PC-9 (cell line): ENCODE measurements around the gene ELOVL4.
A peak's percentile ranks its signal among the peaks of the same experiment; 100 is the strongest.

Source experiments
- CTCF ChIP-seq: fragments of 200-600 bp; sonication (generic); conservative IDR thresholded peaks from 2 replicates; pipeline ENCODE4 v1.6.1; 2017; ENCODE audit warnings: mixed run types, antibody characterized with exemption, mild to moderate bottlenecking, moderate library complexity
- EZH2 ChIP-seq: fragments of 200-600 bp; sonication (generic); IDR thresholded peaks from 2 replicates; pipeline ENCODE4 v1.8.0; 2017; ENCODE audit warnings: antibody characterized with exemption, low read depth

- TF ChIP-seq CTCF (peak; percentile 71), EZH2 (no peak)
Measured at GRCh38 chr6:79949233-79949632, 1.9 kb upstream of the ELOVL4 start.
